ENCODE results near the gene MUSK.

MUSK gene

GRCh38 chr9:110700953-110701352, 32.4 kb downstream of the MUSK start:
- no peak for DNase-seq

DNA sequence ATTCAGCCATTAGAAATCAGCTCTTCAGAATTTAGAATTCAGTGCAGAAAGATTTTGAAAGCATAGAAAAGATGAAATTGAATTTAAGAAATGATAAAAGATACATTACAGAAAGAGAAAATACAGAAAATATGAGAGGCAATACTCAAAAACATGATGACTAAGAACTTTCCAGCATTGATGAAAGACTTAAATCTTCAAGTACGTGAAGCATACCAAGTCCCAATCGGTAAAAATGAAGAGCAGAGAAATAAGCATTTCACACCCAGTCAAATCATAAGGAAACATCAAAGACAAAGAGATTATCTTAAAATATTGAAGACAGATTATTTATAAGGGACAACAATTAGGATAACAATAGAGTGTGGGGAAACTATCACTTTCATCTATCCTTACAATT, 35.1 kb downstream of the MUSK start:
- DNase-seq, result no peak

DNA sequence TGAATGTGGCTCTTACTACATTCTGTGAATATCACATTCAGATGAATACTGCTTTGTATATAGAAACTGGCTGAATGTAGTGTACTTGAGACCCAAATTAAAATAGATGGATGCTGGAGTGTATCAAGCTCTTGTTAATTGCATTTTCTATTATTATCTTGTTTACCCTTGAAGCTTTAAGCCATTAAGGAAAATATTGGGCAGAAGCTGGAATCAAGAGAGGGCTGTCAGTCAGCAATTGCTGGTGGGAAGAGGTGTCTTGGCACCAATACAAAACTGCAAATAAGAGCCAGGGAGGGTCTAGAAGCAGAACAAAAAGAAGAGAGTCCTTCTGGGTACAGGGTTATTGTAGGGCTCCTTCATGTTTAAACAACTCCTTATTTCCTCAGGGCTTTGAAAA, 38.8 kb downstream of the MUSK start:
- DNase-seq, result no peak

- DNase-seq, result no peak
Observed at GRCh38 chr9:110710420-110710819, 41.8 kb downstream of the MUSK start.

DNA sequence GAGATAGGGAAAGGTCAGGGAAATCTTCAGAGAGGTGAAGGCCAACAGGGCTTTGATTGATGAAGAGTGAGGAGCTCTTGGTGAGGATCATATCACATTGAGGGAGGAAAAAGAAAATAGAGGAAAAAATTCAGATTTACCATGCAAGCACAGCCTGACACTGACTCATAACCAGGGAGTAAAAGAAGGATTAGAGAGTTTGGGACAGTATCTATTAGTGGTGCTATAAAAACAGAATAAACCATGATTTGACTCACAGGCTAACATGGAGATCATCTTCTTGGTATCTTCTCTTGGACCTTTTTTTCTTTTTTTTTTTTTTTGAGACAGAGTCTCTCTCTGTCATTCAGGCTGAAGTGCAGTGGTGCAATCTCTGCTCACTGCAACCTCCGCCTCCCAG, 44.4 kb downstream of the MUSK start:
- no peak for DNase-seq

GRCh38 chr9:110714314-110714713, 45.7 kb downstream of the MUSK start:
- DNase-seq, result no peak

DNA sequence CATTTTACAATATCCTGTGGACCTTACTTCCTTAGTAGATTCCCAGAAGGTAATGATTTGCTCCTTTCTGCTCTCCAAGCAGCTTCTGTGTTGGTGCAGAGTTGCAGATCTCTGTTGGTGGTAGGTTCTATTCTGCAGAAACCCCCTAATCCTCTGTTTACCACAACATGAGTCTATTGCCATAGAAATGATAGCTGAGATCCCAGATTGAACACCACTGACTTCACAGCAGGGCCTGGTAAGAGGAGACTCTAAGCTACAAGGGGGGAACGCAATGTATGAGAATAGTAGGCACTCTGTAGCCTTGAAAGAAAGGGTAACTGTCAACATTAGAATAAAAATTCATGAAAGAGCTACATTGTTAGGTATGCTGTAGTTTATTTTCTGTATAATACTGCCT, 59.5 kb downstream of the MUSK start:
- DNase-seq, result no peak

DNA sequence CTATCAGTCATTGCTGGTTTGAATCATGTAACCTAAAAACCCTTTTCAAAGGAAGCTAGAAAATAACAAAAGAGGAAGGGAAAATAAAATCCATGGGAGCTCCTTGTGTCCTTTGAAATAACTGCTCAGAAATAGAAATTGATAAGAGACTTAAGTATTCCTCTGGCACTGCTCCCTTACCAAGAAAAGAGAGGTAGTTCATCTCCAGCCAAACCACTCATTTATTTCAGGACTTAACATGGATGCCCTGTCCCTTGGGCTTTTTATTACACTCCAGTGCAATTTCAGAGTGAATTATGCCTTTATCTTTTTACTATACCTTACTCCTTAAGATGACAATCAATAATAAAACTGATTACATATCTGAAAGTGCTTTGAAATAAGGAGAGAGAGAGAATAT, 61.0 kb downstream of the MUSK start:
- no peak for DNase-seq

DNA sequence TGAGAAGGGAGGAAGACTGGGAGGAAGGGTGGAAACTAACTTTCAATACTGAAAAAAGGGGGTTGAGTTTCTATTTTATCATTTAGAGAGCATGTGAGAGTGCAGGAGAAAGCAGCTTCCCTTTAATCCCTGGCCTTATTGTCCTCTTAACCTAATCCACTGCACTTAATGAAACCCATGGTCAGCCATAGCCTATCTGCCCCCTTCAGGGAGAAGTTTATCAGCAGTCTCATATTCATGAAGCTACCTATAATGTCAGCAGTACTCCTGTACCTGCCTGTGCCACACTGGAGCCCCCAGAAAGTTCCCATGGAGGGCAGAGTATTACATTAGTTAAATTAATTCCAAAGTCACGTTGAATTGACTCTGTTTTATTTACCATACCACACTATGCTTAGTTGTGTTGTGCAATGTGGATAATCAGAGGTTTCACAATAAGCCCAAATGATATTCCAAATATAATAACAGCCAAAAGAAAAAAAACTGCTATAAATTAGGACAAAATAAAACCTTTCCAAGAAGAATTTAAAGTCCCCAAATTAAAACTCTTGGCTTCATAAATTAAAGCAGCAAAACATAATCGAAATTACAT, 62.9 kb downstream of the MUSK start:
- no peak for DNase-seq

GRCh38 chr9:110738982-110739381, 70.4 kb downstream of the MUSK start:
- no peak for DNase-seq

GRCh38 chr9:110742741-110743371, 74.3 kb downstream of the MUSK start:
- no peak for DNase-seq

DNA sequence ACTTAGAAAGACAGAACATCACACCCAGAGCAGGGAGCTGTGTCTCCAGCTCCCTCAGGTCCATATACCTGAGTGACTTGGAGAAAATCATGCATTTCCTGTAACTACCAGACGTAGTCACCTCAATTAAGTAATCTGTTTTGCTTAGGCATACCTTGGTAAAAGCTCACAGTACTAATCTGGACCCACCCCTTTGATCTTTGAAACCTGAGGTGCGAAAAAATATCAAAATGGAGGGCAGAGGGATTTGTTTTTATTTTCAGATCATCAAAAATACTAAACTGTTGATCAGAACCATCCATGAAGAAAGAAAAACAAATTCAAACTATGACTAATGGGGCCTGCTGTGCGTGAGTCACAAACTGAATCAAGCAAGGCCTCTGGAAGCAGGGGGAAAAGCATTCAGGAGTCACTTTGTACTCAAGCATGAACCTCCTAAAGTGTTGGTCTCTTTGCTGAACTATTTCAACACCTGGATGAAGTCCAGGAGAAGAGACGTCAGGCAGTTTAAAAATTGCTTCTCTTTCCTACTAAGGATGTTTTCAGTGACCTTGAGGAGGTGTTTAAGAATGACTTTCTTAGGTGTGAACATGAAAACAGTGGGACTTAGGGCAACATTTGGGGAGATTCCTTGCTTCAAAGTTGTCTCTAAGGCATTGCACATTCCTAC, 76.3 kb downstream of the MUSK start:
- DNase-seq, result no peak

GRCh38 chr9:110745676-110746075, 77.1 kb downstream of the MUSK start:
- DNase-seq, result no peak

GRCh38 chr9:110746211-110746930, 77.8 kb downstream of the MUSK start:
- no peak for DNase-seq

GRCh38 chr9:110748251-110748893, 79.8 kb downstream of the MUSK start:
- no peak for DNase-seq

GRCh38 chr9:110750272-110750671, 81.7 kb downstream of the MUSK start:
- no peak for DNase-seq

- no peak for DNase-seq
Observed at GRCh38 chr9:110751971-110752370, 83.4 kb downstream of the MUSK start.

DNA sequence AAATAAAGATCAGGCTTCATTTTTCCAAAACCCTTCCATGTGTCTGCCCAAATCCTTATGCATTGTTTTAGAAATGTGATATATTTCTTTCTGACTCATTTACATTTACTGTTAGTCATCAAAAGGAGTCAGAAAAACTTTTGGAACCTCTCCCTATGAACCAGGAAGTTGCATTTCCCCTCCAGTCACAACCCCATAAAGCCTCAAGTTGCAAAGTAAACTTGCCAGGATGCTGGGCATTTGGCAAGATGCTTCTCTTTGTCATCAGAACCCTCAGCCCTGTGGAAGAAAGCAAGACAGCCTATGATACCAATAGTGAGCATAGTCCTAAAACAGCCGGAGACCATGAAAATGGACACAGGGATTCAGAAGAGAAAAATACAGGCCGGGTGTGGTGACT, 84.2 kb downstream of the MUSK start:
- DNase-seq, result no peak

GRCh38 chr9:110753731-110754231, 85.2 kb downstream of the MUSK start:
- no peak for DNase-seq

DNA sequence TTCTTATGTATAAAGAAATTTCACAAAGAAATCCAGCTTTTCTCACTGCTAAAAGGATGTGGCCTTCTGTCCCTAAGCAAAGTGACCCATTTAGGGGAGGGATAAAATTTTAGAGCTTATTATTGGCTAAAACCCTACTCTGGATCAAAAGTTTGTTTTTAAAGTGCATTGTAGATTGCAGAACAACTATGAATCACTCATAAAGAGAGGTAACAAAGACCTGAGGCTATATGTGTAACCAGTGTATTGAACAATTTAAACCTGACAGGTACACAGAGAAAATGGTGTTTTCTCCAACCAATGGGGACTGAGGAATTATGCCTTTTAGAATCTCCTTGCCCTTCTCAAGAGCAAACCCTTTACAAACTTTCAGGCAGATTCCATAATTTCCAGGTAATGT, 86.6 kb downstream of the MUSK start:
- DNase-seq, result no peak

DNA sequence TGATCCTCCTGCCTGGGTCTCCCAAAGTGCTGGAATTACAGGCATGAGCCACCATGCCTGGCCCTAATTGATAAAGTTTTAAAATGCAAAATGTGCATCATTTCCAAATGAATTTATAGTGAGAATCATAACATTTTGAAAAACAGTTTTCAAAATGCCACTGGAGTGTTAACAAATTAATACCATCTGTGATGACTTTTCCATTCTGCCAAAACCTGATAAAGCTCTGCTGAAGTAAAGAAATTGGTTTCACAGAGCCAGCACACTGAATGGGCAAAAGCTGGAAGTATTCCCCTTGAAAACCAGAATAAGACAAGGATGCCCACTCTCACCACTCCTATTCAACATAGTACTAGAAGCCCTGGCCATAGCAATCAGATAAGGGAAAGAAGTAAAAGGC, 89.6 kb downstream of the MUSK start:
- no peak for DNase-seq

DNA sequence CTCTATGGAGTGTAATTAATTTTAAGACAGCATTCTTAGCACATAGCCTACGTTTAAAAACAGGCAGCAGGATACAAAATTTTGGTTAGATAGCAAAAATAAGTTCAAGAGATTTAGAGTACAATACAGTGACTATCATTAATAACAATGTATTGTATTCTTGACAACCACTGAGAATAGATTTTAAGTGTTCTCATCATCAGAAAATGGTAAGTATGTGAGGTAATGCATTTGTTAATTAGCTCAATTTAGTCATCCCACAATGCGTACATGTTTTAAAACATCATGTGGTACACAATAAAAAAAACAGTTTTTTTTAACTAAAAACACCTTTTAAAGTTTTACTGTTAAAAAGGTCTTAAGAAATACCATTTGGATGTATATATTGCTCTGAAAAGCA, 94.2 kb downstream of the MUSK start:
- DNase-seq, result no peak

DNA sequence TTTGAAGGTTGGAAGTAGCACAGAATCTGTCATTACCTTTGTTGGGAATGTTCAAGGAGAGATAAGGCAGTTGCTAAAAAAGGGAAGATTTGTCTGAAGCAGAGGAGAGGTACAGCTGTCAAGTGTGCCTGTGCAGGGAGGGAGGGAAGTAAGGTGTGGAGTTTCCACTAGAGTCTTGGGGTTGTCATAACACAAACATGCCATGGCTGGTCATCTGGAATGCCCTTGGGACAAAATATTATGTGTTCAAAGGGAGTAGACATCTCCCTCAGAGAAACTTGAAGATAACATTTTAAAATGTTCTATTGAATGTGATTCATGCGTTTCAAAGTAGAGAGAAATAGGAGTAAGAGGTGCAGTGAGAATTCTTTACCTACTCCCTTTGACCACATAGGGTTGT, 95.0 kb downstream of the MUSK start:
- DNase-seq, result no peak

All from stimulated activated CD4-positive, alpha-beta T cell treated with anti-CD3 and anti-CD28 coated beads, Interleukin-12 subunit alpha, Interleukin-12 subunit beta, amount 100 ng/mL, for 4 hours (primary cell).